ENCODE results near the gene CRKL.

- TF ChIP-seq KLF16 (tag by site-specific recombination; IDR thresholded peaks at IDR 0.05) (no peak), ZNF24 (tag by site-specific recombination; IDR thresholded peaks at IDR 0.05) (no peak), ZNF121 (tag by site-specific recombination; IDR thresholded peaks at IDR 0.05) (no peak), ZSCAN30 (tag by site-specific recombination; IDR thresholded peaks at IDR 0.05) (no peak), ZNF707 (tag by site-specific recombination; IDR thresholded peaks at IDR 0.05) (no peak), ZNF140 (tag by site-specific recombination; IDR thresholded peaks at IDR 0.05) (no peak)
- TF ChIP-seq, protein P1, sequence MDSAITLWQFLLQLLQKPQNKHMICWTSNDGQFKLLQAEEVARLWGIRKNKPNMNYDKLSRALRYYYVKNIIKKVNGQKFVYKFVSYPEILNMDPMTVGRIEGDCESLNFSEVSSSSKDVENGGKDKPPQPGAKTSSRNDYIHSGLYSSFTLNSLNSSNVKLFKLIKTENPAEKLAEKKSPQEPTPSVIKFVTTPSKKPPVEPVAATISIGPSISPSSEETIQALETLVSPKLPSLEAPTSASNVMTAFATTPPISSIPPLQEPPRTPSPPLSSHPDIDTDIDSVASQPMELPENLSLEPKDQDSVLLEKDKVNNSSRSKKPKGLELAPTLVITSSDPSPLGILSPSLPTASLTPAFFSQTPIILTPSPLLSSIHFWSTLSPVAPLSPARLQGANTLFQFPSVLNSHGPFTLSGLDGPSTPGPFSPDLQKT (IDR thresholded peaks at IDR 0.05; ENCODE audit: borderline replicate concordance, low read depth, low read length): no peak
- TF ChIP-seq, protein P2, sequence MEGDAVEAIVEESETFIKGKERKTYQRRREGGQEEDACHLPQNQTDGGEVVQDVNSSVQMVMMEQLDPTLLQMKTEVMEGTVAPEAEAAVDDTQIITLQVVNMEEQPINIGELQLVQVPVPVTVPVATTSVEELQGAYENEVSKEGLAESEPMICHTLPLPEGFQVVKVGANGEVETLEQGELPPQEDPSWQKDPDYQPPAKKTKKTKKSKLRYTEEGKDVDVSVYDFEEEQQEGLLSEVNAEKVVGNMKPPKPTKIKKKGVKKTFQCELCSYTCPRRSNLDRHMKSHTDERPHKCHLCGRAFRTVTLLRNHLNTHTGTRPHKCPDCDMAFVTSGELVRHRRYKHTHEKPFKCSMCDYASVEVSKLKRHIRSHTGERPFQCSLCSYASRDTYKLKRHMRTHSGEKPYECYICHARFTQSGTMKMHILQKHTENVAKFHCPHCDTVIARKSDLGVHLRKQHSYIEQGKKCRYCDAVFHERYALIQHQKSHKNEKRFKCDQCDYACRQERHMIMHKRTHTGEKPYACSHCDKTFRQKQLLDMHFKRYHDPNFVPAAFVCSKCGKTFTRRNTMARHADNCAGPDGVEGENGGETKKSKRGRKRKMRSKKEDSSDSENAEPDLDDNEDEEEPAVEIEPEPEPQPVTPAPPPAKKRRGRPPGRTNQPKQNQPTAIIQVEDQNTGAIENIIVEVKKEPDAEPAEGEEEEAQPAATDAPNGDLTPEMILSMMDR (tag by site-specific recombination; IDR thresholded peaks at IDR 0.05): no peak
Observed at GRCh38 chr22:20983081-20983771, 66.0 kb downstream of the CRKL start.

Data from HEK293 (cell line).